B cell (primary cell): Measurements from ENCODE around the gene RNLS. TPM values are rescaled to one million over a fixed set of nuclear protein-coding genes. Genes with fewer than 3 reads are reported as not detected.

Experiments
- ATAC-seq: fragments of 200-7000 bp; cut with Tn5 transposase; one replicate; pipeline ENCODE4 v1.10.0; 2021; ENCODE audit warnings: low read depth, mild to moderate bottlenecking, moderate number of reproducible peaks, moderate library complexity
- CTCF ChIA-PET: fragments of 350-600 bp; sonication (Branson Sonifier 250); formaldehyde crosslinking; loops from one replicate; lab custom pipeline; 2021; ENCODE audit warnings: antibody characterized with exemption, inconsistent platforms; lab: Charles Lee
- POLR2A ChIA-PET: fragments of 350-600 bp; sonication (Branson Sonifier 250); formaldehyde crosslinking; loops from one replicate; lab custom pipeline; 2021; ENCODE audit warnings: antibody characterized with exemption; lab: Charles Lee
- DNase-seq: peaks from one replicate; pipeline ENCODE4 v3.0.0; 2013
- H2AFZ ChIP-seq: 2 replicates; pipeline ENCODE4 v1.6.1; 2012; ENCODE audit warnings: mild to moderate bottlenecking, low read depth, low read length; ENCODE audit not compliant: insufficient read depth, poor library complexity, severe bottlenecking
- H3K27ac ChIP-seq, 2 donors: 1 replicate in 1 of 2; 2 replicates in 1 of 2; pipeline ENCODE4 v1.5.1; 2012 to 2013; ENCODE audit warnings: low read length in 2 of 2, mild to moderate bottlenecking in 2 of 2, moderate library complexity in 1 of 2
- H3K27me3 ChIP-seq, 4 experiments: fragments of 200-600 bp in 1 of 4; sonication (generic) in 1 of 4; replicated peaks in 1 of 4; 1 replicate in 2 of 4; 2 replicates in 2 of 4; pipeline versions ENCODE4 v1.6.1 to v1.7.0; 2013 to 2016; ENCODE audit warnings: low read length in 3 of 4, mild to moderate bottlenecking in 2 of 4, mixed read lengths in 1 of 4, moderate library complexity in 1 of 4; ENCODE audit not compliant: insufficient read depth in 4 of 4, control insufficient read depth in 3 of 4; ENCODE audit errors: control extremely low read depth in 1 of 4
- H3K36me3 ChIP-seq, 2 experiments: replicated peaks in 1 of 2; 1 replicate in 1 of 2; 2 replicates in 1 of 2; pipeline versions ENCODE4 v1.6.1 to v1.7.1; 2013; ENCODE audit warnings: low read length in 1 of 2; ENCODE audit not compliant: insufficient read depth in 2 of 2, control insufficient read depth in 1 of 2; ENCODE audit errors: control extremely low read depth in 1 of 2, extremely low read depth in 1 of 2
- H3K4me1 ChIP-seq, 2 donors: fragments of 200-600 bp in 1 of 2; sonication (generic) in 1 of 2; 1 replicate in 1 of 2; 2 replicates in 1 of 2; pipeline versions ENCODE4 v1.5.1 to v1.6.1; 2013 to 2017; ENCODE audit warnings: low read length in 2 of 2; ENCODE audit not compliant: control insufficient read depth in 2 of 2, insufficient read depth in 2 of 2
- H3K4me2 ChIP-seq: replicated peaks from 2 replicates; pipeline ENCODE3; 2012; ENCODE audit warnings: mild to moderate bottlenecking, low read depth, low read length; ENCODE audit not compliant: poor library complexity, severe bottlenecking
- H3K4me3 ChIP-seq, 5 experiments: fragments of 200-600 bp in 1 of 5; sonication (generic) in 1 of 5; 1 replicate in 3 of 5; 2 replicates in 2 of 5; pipeline versions ENCODE4 v1.5.1 to v1.7.0; 2011 to 2016; ENCODE audit warnings: low read length in 4 of 5, mild to moderate bottlenecking in 4 of 5, low read depth in 2 of 5, control low read depth in 1 of 5, moderate library complexity in 1 of 5; ENCODE audit not compliant: insufficient read depth in 1 of 5; ENCODE audit errors: control extremely low read depth in 1 of 5, extremely low read depth in 1 of 5
- H3K79me2 ChIP-seq: fragments of 200-600 bp; sonication (generic); one replicate; pipeline ENCODE4 v1.6.0; 2016; ENCODE audit warnings: low read length; ENCODE audit not compliant: control insufficient read depth, insufficient read depth
- H3K9ac ChIP-seq: fragments of 200-600 bp; sonication (generic); 2 replicates; pipeline ENCODE4 v1.6.1; 2017; ENCODE audit warnings: mild to moderate bottlenecking, low read length, moderate library complexity
- H3K9me3 ChIP-seq, 3 donors: one replicate each; pipeline versions ENCODE4 v1.6.1 to v1.7.1; 2013; ENCODE audit warnings: low read length in 2 of 3; ENCODE audit not compliant: control insufficient read depth in 2 of 3, insufficient read depth in 1 of 3; ENCODE audit errors: control extremely low read depth in 1 of 3
- H4K20me1 ChIP-seq: 2 replicates; pipeline ENCODE4 v1.6.0; 2012; ENCODE audit warnings: mild to moderate bottlenecking, low read length; ENCODE audit not compliant: insufficient read depth, control insufficient read depth, poor library complexity, severe bottlenecking
- H3K27ac Mint-ChIP-seq: one replicate; pipeline ENCODE4 v1.8.0; 2021; ENCODE audit warnings: mixed read lengths
- H3K27me3 Mint-ChIP-seq: one replicate; pipeline ENCODE4 v1.8.0; 2021; ENCODE audit warnings: mixed read lengths
- H3K4me1 Mint-ChIP-seq: one replicate; pipeline ENCODE4 v1.8.0; 2021; ENCODE audit warnings: mixed read lengths
- H3K4me3 Mint-ChIP-seq: one replicate; pipeline ENCODE4 v1.8.0; 2021; ENCODE audit warnings: mixed read lengths
- H3K9me3 Mint-ChIP-seq: one replicate; pipeline ENCODE4 v1.8.0; 2022; ENCODE audit warnings: mixed read lengths; ENCODE audit not compliant: insufficient read depth
- EZH2 ChIP-seq: IDR thresholded peaks from 2 replicates; pipeline ENCODE4 v1.6.1; 2012; ENCODE audit warnings: borderline replicate concordance, low read depth, mild to moderate bottlenecking, moderate library complexity, low read length; ENCODE audit not compliant: insufficient read depth, poor library complexity, severe bottlenecking
- WGBS: methylation state at CpG from one replicate; pipeline ENCODE4 v1.1.5; 2013; ENCODE audit warnings: missing lambda C conversion rate; ENCODE audit not compliant: insufficient coverage; 5-methylcytosine and 5-hydroxymethylcytosine counted together
- intact Hi-C: fragments of 100-400 bp; cut with micrococcal nuclease; formaldehyde crosslinking; loops from one replicate; pipeline ENCODE4 v1.10.0; 2022
- polyA plus RNA-seq: library from polyadenylated mRNA; depleted of rRNA; stranded (reverse); fragments of >200 nt; gene quantifications from 2 replicates; pipeline ENCODE4 v1.2.3, GENCODE V29; 2012
- total RNA-seq, 2 donors: library from RNA; stranded (reverse); fragments of 120-200 nt in 1 of 2; gene quantifications; 1 replicate in 1 of 2; 2 replicates in 1 of 2; pipeline versions ENCODE4 v1.2.3 to v1.2.4, GENCODE V29; 2013 to 2022
- TF ChIP-seq, protein P1 (sequence below): fragments of 200-600 bp; IDR thresholded peaks from one replicate; pipeline ENCODE4 v1.8.0; 2022; ENCODE audit warnings: antibody characterized with exemption, mild to moderate bottlenecking

The RNLS gene
- total and polyA plus RNA-seq, 2 donors (not counting 1 experiment from before 2014, with no cell fraction given): 3.5 to 7.5 TPM

DNA sequence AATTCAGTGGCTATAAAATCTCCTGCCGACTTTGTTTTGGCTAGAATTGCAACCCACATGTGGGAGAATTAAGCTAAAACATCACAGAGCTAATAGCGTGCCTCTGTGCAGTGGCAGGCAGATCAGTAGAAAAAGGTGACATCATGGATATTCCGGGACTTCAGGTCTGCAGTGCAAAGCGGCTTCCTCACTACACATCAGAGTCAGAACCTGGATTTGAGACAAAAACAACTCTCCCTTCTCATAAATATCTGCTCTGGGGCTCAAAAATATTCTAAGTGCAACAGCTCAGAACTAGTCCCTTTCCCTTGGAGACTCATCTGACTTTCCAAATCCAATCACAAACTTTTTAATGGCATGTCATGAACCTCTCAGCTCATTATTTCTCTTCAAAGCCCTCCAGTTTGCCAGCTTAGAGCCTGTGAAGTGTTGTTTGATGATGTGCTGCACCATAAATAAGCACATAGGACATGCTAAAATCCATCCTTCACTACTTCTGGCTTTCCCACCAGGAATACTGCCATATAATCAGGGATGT, 337.1 kb downstream of the RNLS start:
- no peak overlapping the region for H3K4me3 ChIP-seq
- H3K27me3 ChIP-seq: no peaks in the 10 kb centered on the region
- intact Hi-C loops: no loop called here
- TF ChIP-seq, protein P1, sequence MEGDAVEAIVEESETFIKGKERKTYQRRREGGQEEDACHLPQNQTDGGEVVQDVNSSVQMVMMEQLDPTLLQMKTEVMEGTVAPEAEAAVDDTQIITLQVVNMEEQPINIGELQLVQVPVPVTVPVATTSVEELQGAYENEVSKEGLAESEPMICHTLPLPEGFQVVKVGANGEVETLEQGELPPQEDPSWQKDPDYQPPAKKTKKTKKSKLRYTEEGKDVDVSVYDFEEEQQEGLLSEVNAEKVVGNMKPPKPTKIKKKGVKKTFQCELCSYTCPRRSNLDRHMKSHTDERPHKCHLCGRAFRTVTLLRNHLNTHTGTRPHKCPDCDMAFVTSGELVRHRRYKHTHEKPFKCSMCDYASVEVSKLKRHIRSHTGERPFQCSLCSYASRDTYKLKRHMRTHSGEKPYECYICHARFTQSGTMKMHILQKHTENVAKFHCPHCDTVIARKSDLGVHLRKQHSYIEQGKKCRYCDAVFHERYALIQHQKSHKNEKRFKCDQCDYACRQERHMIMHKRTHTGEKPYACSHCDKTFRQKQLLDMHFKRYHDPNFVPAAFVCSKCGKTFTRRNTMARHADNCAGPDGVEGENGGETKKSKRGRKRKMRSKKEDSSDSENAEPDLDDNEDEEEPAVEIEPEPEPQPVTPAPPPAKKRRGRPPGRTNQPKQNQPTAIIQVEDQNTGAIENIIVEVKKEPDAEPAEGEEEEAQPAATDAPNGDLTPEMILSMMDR: no peak
- no peak for TF ChIP-seq EZH2
- Mint-ChIP-seq H3K4me1 (peaks cover 22% of the 10 kb centered on the region), H3K9me3 (no peaks in the 10 kb centered on the region), H3K27me3 (no peaks in the 10 kb centered on the region), H3K27ac (no peak overlapping the region), H3K4me3 (no peak overlapping the region)
- H2AFZ ChIP-seq: no peak overlapping the region
- H4K20me1 ChIP-seq: no peaks in the 10 kb centered on the region
- no peak overlapping the region for H3K4me2 ChIP-seq
- ATAC-seq (no peak), DNase-seq (no peak)
- no peaks in the 10 kb centered on the region for H3K36me3 ChIP-seq
- H3K27ac ChIP-seq: no peak overlapping the region
- POLR2A ChIA-PET: interaction anchor here (0.6 kb wide), 1 partner anchor 141 kb away, joined by 6 read pairs; no protein-coding TSS in a partner anchor
- WGBS: 95% methylated on average over 4 of the region's 4 CpGs
- no peaks in the 10 kb centered on the region for H3K79me2 ChIP-seq
- H3K4me1 ChIP-seq: peaks cover 3 to 14% of the 10 kb centered on the region in 2 donors
- H3K9me3 ChIP-seq: peaks cover 0 to 4% (median 0%) of the 10 kb centered on the region in 3 donors
- no peak overlapping the region for H3K9ac ChIP-seq
- CTCF ChIA-PET: no interaction called here

DNA sequence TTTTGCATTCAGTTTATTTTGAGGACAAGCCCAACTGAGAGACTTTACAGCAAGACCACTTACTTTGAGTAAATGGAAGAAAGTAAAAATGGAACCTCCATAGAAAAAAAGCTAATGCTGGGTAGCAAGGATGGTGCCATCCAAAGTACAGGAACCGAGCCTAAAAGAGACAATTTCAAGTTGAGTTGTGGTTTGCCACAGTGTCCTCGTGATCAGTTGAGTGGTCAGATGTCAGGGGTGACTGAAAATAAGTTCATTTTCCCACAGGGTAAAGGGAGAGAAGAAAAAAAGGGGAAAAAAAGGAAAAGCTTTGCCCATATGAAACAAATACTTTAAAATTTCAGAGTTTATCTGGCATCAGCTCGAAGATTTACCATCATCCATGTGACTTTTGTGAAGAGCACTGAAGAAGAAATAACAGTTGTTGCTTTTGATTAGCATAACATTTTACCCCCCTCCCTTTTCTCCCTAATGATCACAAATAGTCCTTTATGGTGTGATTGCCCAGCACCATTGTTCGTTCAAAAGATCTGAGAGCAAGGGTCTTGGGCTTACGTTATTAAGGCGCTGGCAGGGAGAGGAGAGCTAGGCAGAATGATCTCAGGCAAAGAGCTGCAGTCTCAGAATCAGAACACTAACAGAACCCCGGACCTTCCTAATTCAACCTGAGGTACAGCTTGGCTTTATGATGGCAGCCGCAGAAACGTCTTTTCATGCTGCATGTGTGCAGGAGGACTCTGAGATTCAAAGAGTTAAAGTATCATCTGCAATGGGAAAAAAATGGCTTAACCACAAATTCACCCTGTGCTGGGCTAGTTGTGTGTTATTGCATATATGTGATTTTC, 338.1 kb downstream of the RNLS start:
- H3K4me2 ChIP-seq: no peak overlapping the region
- H3K36me3 ChIP-seq: no peaks in the 10 kb centered on the region
- H3K4me3 Mint-ChIP-seq: no peak overlapping the region
- no peak overlapping the region for H3K27ac Mint-ChIP-seq
- no peak overlapping the region for H3K27ac ChIP-seq
- no peak for TF ChIP-seq EZH2
- TF ChIP-seq, protein P1: no peak
- no peaks in the 10 kb centered on the region for H3K9me3 Mint-ChIP-seq
- no peaks in the 10 kb centered on the region for H3K79me2 ChIP-seq
- peaks cover 3 to 14% of the 10 kb centered on the region in 2 donors for H3K4me1 ChIP-seq
- no peak overlapping the region for H3K9ac ChIP-seq
- ATAC-seq (no peak), DNase-seq (no peak)
- CTCF ChIA-PET: no interaction called here
- no peaks in the 10 kb centered on the region for H3K27me3 ChIP-seq
- no peaks in the 10 kb centered on the region for H3K27me3 Mint-ChIP-seq
- H3K9me3 ChIP-seq: peaks cover 0 to 4% (median 0%) of the 10 kb centered on the region in 3 donors
- POLR2A ChIA-PET: no interaction called here
- H4K20me1 ChIP-seq: no peaks in the 10 kb centered on the region
- H3K4me1 Mint-ChIP-seq: peaks cover 22% of the 10 kb centered on the region
- intact Hi-C loops: no loop called here
- H3K4me3 ChIP-seq: no peak overlapping the region
- H2AFZ ChIP-seq: no peak overlapping the region
- 84% methylated on average over 7 of the region's 9 CpGs for WGBS
